ENCODE measurements around the gene PDIA4. TPM values are rescaled to one million over a fixed set of nuclear protein-coding genes. Genes with fewer than 3 reads are reported as not detected.

Gene PDIA4
- total RNA-seq, 4 donors from 2014 or later, result 34.6 to 169 (median 68.7) TPM

DNA sequence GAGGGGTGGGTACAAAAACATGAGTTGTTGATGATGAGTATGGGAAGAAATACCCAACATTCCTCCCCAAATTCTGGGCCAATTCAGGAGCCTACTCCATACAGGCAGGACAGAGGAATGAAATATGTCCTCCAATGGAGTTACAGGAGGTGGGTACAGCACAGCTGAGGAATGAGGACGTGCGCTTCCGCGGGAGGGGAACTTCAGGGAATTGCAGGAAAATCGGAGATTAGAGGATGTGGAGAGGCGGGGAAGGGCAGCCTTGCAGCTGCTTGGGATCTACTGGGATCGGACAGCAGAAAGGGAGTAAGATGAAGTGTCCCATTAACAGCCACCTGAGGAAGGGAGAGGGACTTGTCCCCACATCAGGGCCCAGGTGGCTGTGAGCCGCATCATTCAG lies 50.2 kb downstream of the PDIA4 start:
- no peak for DNase-seq
- no peaks in the 10 kb centered on the region for H3K27me3 ChIP-seq
- TF ChIP-seq POLR2A (IDR thresholded peaks at IDR 0.05), result no peak
- TF ChIP-seq, protein P1, sequence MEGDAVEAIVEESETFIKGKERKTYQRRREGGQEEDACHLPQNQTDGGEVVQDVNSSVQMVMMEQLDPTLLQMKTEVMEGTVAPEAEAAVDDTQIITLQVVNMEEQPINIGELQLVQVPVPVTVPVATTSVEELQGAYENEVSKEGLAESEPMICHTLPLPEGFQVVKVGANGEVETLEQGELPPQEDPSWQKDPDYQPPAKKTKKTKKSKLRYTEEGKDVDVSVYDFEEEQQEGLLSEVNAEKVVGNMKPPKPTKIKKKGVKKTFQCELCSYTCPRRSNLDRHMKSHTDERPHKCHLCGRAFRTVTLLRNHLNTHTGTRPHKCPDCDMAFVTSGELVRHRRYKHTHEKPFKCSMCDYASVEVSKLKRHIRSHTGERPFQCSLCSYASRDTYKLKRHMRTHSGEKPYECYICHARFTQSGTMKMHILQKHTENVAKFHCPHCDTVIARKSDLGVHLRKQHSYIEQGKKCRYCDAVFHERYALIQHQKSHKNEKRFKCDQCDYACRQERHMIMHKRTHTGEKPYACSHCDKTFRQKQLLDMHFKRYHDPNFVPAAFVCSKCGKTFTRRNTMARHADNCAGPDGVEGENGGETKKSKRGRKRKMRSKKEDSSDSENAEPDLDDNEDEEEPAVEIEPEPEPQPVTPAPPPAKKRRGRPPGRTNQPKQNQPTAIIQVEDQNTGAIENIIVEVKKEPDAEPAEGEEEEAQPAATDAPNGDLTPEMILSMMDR (IDR thresholded peaks at IDR 0.05), result no peak
- no peaks in the 10 kb centered on the region for H3K4me1 ChIP-seq
- H3K9me3 ChIP-seq, result no peaks in the 10 kb centered on the region
- intact Hi-C loops (cut with DNase I; ENCODE audit: low total_unique reads), result no loop called here
- H3K27ac ChIP-seq, result no peak overlapping the region
- no peaks in the 10 kb centered on the region for H3K36me3 ChIP-seq
- H3K4me3 ChIP-seq, result no peak overlapping the region

DNA sequence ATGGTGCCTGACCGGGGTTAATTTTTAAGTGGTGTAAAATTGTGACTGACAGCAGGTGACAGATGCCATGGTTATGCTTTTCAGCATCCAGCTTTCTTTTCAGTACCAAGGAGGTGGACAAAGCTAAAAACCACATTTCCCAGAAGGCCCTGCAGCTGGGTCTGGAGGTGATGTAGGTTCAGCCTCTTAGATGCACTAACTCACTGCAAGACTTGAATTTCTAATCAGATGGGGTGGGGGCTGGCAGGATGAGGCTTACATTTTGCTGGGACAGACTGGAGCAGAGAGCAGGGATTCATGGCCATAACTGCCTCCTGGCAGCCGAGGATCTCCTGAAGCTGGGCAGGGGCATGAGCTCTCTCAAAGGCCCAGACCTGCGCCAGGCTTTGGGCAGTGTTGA lies 52.4 kb downstream of the PDIA4 start:
- intact Hi-C loops (cut with DNase I; ENCODE audit: low total_unique reads), result no loop called here
- Histone ChIP-seq H3K9me3 (no peaks in the 10 kb centered on the region), H3K27me3 (no peaks in the 10 kb centered on the region), H3K27ac (no peak overlapping the region), H3K4me3 (no peak overlapping the region), H3K36me3 (no peaks in the 10 kb centered on the region), H3K4me1 (no peaks in the 10 kb centered on the region)
- no peak for DNase-seq
- TF ChIP-seq, protein P1 (IDR thresholded peaks at IDR 0.05), result no peak
- TF ChIP-seq POLR2A (IDR thresholded peaks at IDR 0.05), result no peak

DNA sequence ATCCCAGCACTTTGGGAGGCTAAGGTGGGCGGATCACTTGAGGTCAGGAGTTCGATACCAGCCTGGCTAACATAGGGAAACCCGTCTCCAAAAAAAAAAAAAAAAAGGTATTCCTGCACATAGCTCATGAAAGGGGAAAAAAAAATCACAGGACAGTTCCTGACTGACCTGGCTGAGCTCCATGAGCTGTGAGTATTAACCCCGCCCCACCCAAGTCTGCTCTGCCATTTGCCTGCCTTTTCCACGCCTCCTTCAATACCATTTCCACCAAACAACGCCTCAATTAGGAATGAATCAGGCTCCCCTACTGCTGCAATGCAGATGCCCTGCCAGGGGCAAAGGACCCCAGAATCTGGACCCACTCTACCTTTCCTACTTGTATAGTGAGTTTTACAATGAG lies 55.0 kb downstream of the PDIA4 start:
- Histone ChIP-seq H3K27ac (no peak overlapping the region), H3K27me3 (no peaks in the 10 kb centered on the region), H3K4me1 (no peaks in the 10 kb centered on the region), H3K36me3 (no peaks in the 10 kb centered on the region), H3K4me3 (no peak overlapping the region), H3K9me3 (no peaks in the 10 kb centered on the region)
- no peak for DNase-seq
- no peak for TF ChIP-seq POLR2A (IDR thresholded peaks at IDR 0.05)
- TF ChIP-seq, protein P1 (IDR thresholded peaks at IDR 0.05), result no peak
- intact Hi-C loops (cut with DNase I; ENCODE audit: low total_unique reads), result no loop called here

DNA sequence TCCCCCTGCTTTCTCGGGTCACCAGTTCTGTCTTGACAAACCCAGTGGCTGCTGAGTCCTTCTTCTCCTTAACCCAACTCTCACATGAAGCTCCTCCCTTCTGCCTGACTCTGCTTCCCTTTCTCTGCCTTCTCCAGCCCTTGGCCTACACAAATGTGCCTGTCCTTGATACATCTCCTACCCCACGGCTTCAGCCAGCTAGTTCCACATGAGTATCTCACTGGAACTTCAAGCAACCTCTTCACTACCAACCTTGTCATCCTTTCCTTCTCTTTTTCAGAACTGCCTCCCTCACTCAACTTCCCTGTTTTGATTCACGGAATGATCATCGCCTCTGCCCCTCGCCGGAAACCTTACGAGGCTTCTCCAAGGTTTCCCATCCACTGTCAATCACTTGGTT lies 55.9 kb downstream of the PDIA4 start:
- no peak for DNase-seq
- no peak for TF ChIP-seq POLR2A (IDR thresholded peaks at IDR 0.05)
- TF ChIP-seq, protein P1 (IDR thresholded peaks at IDR 0.05), result no peak
- Histone ChIP-seq H3K4me3 (no peak overlapping the region), H3K9me3 (no peaks in the 10 kb centered on the region), H3K27me3 (no peaks in the 10 kb centered on the region), H3K36me3 (no peaks in the 10 kb centered on the region), H3K4me1 (no peaks in the 10 kb centered on the region), H3K27ac (no peak overlapping the region)
- intact Hi-C loops (cut with DNase I; ENCODE audit: low total_unique reads), result no loop called here

DNA sequence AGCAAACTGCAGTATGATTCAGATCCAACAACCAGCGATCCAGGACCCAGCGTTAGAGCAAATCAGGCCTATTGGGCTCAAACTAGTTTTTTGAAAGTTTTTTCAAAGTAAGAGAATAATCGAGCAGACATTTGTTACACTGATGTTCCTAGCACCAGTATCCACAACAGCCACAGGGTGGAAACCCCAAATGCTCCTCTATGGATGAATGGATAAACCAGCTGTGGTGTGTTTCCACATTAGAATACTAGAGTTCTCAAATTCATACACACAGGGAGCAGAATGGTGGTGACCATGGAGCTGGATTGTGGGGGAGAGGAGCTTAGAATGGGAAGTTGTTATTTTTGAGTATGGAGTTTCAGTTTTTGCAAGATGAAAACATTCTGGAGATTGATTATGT lies 60.7 kb downstream of the PDIA4 start:
- no peaks in the 10 kb centered on the region for H3K4me1 ChIP-seq
- DNase-seq, result no peak
- no peak overlapping the region for H3K4me3 ChIP-seq
- H3K9me3 ChIP-seq, result no peaks in the 10 kb centered on the region
- H3K27me3 ChIP-seq, result no peaks in the 10 kb centered on the region
- intact Hi-C loops (cut with DNase I; ENCODE audit: low total_unique reads), result loop anchor here (10.0 kb wide), 2 partner anchors 83 to 463 kb away; partner anchors contain the start of gene EZH2
- no peak for TF ChIP-seq POLR2A (IDR thresholded peaks at IDR 0.05)
- TF ChIP-seq, protein P1 (IDR thresholded peaks at IDR 0.05), result no peak
- no peak overlapping the region for H3K27ac ChIP-seq
- no peaks in the 10 kb centered on the region for H3K36me3 ChIP-seq

Data from uterus (tissue), 4 donors.